Kidney tubule cell (primary cell): Measurements from ENCODE around the gene TRAPPC3L.
A peak's percentile ranks its signal among the peaks of the same experiment; 100 is the strongest.

Experiments used
- DNase-seq: peaks from one replicate; pipeline ENCODE4 v3.0.0-alpha.2; 2018; ENCODE audit warnings: low spot score

Gene TRAPPC3L

DNA sequence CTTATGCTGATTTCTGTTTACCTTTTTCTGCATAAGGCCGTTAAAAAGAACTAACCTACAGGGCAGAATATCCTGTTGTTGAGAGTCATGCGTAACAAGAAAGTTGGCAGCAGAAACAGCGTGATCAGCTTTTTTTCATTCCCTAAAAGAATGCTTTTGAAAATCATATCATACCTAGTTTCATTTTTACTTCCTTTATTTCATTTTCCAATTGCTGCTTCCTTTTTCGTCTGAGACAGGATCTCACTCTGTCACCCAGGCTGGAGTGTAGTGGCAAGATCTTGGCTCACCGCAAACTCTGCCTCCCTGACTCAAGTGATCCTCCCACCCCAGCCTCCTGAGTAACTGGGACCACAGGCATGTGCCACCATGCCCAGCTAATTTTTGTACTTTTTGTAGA lies 80.2 kb downstream of the TRAPPC3L start:
- no peak for DNase-seq

DNA sequence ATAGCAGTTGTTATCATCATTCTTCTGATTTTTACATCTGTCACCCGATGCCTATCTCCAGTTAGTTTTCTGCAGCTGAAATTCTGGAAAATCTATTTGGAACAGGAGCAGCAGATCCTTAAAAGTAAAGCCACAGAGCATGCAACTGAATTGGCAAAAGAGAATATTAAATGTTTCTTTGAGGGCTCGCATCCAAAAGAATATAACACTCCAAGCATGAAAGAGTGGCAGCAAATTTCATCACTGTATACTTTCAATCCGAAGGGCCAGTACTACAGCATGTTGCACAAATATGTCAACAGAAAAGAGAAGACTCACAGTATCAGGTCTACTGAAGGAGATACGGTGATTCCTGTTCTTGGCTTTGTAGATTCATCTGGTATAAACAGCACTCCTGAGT lies 82.2 kb downstream of the TRAPPC3L start:
- DNase-seq = no peak

GRCh38 chr6:116461932-116462885 lies 83.3 kb downstream of the TRAPPC3L start:
- DNase-seq = peak; percentile 77

- no peak for DNase-seq
These were observed 84.1 kb downstream of the TRAPPC3L start, which contains the start of gene CALHM6 for GRCh38 chr6:116461331-116461931. Gene CALHM6 (plus strand): TSS chr6:116461375. CDS start chr6:116461930, 555 bp downstream.

GRCh38 chr6:116459927-116460326 lies 85.6 kb downstream of the TRAPPC3L start:
- DNase-seq = no peak

GRCh38 chr6:116458264-116458663 lies 87.2 kb downstream of the TRAPPC3L start:
- DNase-seq = no peak

DNA sequence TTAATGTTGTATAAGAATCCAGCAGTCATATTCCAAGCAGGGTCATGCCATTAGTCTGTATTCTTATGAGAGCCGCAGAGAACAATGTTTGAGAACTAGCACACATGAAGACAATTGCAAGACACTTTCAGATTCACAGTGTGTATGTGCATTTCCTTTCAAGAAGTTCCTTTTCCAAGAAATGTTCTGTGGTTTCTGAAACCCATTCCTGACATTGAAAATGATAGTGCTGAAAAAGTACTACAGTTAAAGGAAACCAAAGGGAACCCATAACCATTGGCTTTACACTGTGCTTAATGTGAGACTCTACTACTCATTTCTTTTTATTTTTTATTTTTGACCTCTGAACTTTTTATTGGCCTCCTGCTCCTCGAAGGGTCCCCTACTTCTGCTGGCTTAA lies 88.6 kb downstream of the TRAPPC3L start:
- DNase-seq = no peak

DNA sequence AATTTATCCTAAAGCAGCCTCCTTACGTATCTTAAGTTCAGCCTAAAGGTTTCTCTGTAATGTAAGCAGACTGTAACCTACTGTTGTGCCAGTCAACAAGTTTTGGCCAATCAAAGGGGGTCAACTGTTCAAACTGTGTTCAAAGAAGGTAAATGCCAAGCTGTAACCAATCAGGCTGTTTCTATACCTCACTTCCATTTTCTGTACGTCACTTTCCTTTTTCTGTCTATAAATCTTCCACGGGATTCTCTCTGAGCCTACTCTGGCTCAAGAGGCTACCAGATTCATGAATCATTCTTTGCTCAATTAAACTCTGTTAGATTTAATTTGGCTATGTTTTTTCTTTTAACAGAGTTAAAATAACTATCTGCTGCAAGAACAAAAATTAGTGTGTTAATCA lies 89.4 kb downstream of the TRAPPC3L start:
- no peak for DNase-seq

DNA sequence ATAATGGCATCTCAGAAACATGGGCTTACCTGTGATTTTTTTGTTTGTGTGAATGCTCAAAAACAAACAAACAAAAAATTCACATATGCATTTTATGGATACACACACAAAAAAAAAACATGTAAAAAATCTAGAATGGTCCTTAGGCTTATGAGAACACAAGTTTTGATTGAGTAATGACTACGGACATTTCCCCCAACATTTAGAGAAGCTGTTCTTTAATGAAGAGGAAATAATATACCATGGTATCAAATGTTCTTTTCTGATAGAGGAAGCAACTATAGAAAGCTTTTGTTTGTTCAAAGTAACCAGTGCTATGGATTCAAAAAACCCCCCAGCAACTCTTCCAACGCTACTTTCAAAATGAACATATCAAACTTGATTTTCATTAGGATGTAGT lies 93.0 kb downstream of the TRAPPC3L start:
- no peak for DNase-seq

GRCh38 chr6:116451916-116452315 lies 93.6 kb downstream of the TRAPPC3L start:
- DNase-seq = no peak

- peak; percentile 64 for DNase-seq
These were observed 94.4 kb downstream of the TRAPPC3L start for GRCh38 chr6:116450769-116451740.

DNA sequence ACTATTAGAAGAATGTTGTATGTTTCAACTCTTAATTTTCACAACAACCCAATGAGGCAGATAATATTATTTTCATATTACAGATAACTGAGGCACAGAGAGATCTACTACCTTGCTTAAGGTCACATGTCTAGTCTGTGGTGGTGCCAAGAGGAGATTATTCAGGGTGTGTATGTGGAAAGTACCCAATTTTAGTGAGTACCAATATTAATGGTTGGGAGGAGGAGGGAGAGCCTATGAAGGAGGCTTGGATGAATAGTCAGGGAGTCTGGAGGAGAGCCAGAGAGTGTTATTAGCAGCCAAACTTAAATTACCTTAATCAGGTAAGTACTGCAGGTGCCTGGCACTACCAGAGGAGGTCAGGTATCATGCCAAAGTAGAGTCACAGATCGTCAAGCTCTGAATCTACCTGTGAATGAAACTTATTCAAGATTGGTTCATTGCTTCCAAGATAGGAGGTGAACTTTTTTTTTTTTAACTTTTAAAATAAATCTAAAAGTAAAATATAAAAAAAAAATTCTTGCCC lies 95.2 kb downstream of the TRAPPC3L start:
- no peak for DNase-seq

GRCh38 chr6:116449565-116449964 lies 95.9 kb downstream of the TRAPPC3L start:
- DNase-seq = no peak

DNA sequence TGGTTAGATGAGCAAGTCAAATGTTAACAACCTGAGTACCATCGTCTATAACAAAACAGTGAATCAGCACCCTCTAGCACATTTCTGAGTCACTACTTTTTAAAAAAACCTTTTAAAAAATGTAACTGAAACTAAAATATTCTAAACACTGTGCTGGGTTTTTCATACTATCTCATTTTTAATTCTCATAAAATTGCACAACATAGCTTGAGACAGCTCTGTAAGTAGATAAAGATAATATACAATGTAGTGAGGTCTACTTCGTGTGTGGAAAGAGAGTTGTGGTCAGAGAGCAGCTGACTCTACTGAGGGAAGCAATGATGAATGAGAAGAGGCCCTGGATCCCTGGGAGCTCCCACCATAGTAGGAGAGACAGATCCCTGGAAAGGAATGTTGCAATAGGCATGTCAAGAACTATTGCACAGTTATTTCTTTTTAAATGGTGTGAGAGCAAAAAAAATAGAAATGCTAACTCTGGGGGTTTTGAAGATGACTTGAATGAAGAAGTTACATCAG lies 97.9 kb downstream of the TRAPPC3L start:
- DNase-seq = peak; percentile 77

DNA sequence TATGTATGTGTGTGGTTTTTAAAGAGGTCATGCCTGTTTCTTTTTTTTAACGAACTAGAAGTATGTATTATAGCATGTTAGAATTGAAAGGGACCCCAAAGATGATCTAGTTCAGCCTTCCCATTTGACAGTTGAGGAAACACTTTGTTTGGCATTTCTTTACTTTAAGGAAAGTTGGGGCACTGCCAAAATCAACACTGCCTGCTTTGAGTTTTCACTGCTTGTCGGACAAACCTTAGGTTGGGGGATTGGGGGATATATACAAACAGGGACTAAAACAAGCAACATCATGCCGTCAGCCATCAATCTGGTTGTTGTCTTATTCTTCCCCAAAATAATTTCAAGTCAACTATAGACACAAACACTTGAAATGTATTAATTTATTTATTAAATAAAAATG lies 98.4 kb downstream of the TRAPPC3L start:
- peak; percentile 15 for DNase-seq

- peak; percentile 63 for DNase-seq
These were observed 99.1 kb downstream of the TRAPPC3L start for GRCh38 chr6:116446399-116446798.

- DNase-seq = no peak
These were observed 100.4 kb downstream of the TRAPPC3L start for GRCh38 chr6:116445102-116445501.
